GM19025 (cell line): Measurements from ENCODE around the gene LTBP3.

Experiments
- ATAC-seq: cut with Tn5 transposase; IDR thresholded peaks from one replicate; pipeline ENCODE4 v1.9.1; 2021; ENCODE audit warnings: mild to moderate bottlenecking, low read depth, moderate library complexity; ENCODE audit not compliant: unreplicated experiment

Gene LTBP3

GRCh38 chr11:65586247-65586630 is 28.1 kb upstream of the LTBP3 start:
- ATAC-seq: no peak

- ATAC-seq: no peak
These were observed 27.5 kb upstream of the LTBP3 start for GRCh38 chr11:65585396-65586246.

GRCh38 chr11:65584723-65585171 is 26.6 kb upstream of the LTBP3 start:
- ATAC-seq: no peak

GRCh38 chr11:65584106-65584505 is 25.9 kb upstream of the LTBP3 start:
- ATAC-seq: no peak

GRCh38 chr11:65583589-65583988 is 25.4 kb upstream of the LTBP3 start:
- no peak for ATAC-seq

GRCh38 chr11:65581928-65582327 is 23.8 kb upstream of the LTBP3 start:
- no peak for ATAC-seq

GRCh38 chr11:65580756-65581155 is 22.6 kb upstream of the LTBP3 start:
- no peak for ATAC-seq

- no peak for ATAC-seq
These were observed 22.0 kb upstream of the LTBP3 start for GRCh38 chr11:65580031-65580692.

GRCh38 chr11:65579291-65579690 is 21.1 kb upstream of the LTBP3 start:
- no peak for ATAC-seq

- no peak for ATAC-seq
These were observed 20.5 kb upstream of the LTBP3 start for GRCh38 chr11:65578667-65579066.

GRCh38 chr11:65578134-65578533 is 20.0 kb upstream of the LTBP3 start:
- ATAC-seq: no peak

- ATAC-seq: no peak
These were observed 19.6 kb upstream of the LTBP3 start for GRCh38 chr11:65577756-65578109.

GRCh38 chr11:65576867-65577755 is 19.0 kb upstream of the LTBP3 start:
- ATAC-seq: no peak

- no peak for ATAC-seq
These were observed 18.2 kb upstream of the LTBP3 start for GRCh38 chr11:65576232-65576866.

GRCh38 chr11:65575568-65576231 is 17.5 kb upstream of the LTBP3 start, which contains the start of gene EHBP1L1:
EHBP1L1 (plus strand) TSS chr11:65576053; CDS start chr11:65576303, 250 bp downstream.
- peak; percentile 26 for ATAC-seq

- ATAC-seq: no peak
These were observed 16.8 kb upstream of the LTBP3 start for GRCh38 chr11:65574811-65575567.

- ATAC-seq: peak; percentile 27
These were observed 16.1 kb upstream of the LTBP3 start for GRCh38 chr11:65574109-65574810.

- ATAC-seq: no peak
These were observed 15.4 kb upstream of the LTBP3 start for GRCh38 chr11:65573391-65574079.
